Measurements from ENCODE around the gene LCN1.

- no peak for TF ChIP-seq CTCF (IDR thresholded peaks at IDR 0.05; ENCODE audit: low read depth, low read length, poor library complexity, severe bottlenecking)
- no peak for TF ChIP-seq EZH2phosphoT487 (IDR thresholded peaks at IDR 0.05; ENCODE audit: borderline replicate concordance, low read length)
These were observed 33.5 kb downstream of the LCN1 start for GRCh38 chr9:135554718-135555117.

Data from DOHH2 (cell line).